HG02642 (cell line): ENCODE data around the gene RAD51B.

Experiments used
- ATAC-seq: cut with Tn5 transposase; IDR thresholded peaks from one replicate; pipeline ENCODE4 v1.9.1; 2021; ENCODE audit warnings: mild to moderate bottlenecking; ENCODE audit not compliant: unreplicated experiment, poor library complexity

Gene RAD51B

GRCh38 chr14:68539241-68539737, 719.7 kb downstream of the RAD51B start:
- ATAC-seq = no peak

GRCh38 chr14:68539789-68540188, 720.2 kb downstream of the RAD51B start:
- ATAC-seq = no peak

- ATAC-seq = no peak
Observed at GRCh38 chr14:68541178-68541896, 721.8 kb downstream of the RAD51B start.

GRCh38 chr14:68542346-68542745, 722.8 kb downstream of the RAD51B start:
- ATAC-seq = no peak

GRCh38 chr14:68543516-68543915, 723.9 kb downstream of the RAD51B start:
- no peak for ATAC-seq

DNA sequence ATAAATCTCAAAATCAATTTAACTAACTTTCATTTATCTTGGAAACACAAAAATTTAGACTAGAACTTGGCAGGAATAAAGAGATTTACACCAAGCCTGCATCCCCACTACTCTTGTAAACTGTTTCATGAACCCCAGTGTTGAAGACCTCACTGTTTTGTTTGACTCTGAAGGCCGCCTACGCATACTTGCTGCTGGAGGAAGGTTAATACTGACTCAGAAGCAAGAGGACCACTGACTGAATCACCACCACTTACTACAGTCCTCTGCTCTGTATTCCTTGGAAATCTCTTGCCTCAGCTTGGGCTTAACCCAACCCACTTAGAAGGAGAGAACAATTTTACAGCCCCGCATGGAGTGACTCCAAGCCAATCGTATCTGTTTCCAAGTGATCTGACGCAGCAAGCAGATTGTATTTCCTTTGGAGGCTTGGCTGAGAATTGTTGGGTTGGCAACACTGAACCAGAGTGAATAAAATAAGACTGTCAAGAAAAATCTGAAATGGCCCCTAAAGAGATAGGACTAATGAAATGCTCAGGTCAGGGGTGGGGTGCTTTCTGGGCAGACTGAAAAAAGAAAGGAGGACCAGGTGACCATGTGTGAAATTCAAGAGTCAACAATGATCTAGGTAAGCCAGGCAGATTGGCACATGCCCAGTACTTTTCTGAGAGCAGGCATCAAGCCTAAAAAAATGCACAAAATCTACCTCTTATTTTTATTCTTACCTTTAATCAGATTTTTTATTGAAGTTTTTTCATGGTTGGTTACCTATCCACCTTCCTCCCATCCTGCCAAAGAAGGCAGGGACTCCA, 724.7 kb downstream of the RAD51B start:
- no peak for ATAC-seq

DNA sequence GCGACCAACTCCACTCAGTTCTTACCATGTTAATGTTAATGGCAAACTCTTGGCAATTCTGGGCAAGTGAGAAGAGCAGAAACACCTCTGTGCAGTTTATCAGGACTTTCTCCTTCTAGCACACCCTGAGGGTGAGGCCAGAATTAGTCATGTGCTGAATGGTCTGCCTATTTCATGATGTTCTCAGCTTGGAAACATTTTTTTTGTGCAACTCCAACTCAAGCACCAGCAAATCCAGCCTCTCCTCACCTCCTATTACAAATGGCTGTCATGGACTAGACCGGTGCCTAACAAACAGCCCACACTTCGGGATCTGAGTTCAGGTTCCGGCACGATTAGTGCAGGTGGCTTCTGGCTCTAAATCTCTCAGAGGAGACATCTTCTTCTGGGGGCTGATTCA, 727.3 kb downstream of the RAD51B start:
- ATAC-seq = no peak

DNA sequence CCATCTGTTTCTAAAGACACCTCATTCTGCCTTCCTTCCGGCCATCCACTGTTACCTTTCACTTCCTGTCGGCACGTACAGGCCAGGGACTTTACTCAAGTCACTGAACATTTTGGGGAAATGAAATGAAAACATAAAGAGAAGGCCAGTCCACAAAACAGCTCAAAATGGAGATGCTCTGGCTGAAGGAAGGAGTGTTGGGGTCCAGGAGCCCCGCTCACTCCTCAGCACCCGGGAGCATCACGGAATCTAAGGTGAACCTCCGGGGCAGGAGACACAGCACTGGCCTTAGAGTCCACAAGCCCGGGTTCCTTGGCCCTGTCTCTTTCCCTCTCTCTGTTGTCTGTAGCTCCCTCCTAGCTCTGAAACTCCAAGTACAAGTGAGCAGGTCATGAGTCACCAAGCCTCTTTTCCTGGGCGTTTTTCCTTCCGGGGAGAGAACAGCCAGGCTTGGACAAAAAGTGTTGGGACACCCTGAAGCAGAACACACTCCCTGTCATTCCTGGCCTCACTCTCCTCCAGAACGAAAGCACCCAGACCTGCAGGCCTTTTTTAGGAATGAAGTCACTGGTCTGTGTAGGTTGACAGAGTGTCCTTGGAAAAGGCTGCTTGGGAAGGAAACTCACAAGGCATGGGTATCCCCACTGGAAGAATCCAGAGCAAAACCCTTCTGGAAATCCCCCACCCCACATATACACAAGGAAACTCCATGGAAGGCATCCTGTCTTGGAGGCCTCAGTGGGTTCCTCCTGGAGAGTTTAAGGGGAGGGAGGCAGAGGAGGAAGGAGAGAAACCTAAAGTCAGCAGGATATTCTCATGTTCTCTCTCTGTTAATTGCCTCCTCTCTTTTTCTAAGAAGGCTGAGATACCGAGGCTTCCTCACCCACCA, 728.0 kb downstream of the RAD51B start:
- no peak for ATAC-seq

DNA sequence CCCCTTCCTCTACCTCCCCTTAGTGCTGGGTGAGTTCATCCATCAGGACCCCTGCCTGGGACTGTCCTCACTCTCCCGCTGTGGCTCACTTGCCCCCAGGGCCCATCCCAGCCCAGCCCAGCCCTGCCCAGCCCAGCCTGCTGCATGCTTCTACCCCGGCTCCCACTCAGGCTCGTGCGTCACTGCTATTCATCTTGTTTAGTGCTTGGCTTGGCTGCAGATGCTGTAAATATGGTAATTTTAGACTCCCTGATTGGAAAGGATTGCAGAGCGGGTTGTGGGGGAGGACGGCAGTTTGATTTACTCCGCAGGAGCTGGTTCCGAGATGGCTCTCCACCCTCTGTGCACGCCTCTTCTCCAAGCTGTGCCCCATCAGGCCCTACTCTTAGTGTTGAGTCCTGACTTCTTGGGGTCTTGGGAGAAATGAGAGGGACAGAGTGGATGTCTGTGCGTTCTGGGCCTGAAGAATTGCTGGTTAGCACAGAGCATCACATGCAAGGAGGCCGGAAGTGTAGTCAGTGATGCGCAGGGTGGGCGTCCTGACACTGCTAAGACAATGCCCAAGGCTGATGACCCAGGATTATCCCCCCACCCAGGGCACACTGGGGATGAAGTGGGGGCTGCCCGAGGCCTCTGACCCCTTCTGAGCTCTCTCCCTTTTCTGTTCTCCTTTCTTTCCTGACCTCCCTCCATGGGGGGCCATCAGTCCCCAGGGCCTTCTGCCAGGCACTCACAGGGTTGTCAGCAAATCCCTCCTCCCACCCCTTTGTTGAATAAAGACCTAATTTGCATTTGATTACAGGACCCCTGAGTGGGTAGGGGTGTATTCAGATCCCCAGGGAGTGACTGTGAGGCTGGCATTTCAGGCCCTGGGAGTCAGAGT, 728.9 kb downstream of the RAD51B start:
- no peak for ATAC-seq

DNA sequence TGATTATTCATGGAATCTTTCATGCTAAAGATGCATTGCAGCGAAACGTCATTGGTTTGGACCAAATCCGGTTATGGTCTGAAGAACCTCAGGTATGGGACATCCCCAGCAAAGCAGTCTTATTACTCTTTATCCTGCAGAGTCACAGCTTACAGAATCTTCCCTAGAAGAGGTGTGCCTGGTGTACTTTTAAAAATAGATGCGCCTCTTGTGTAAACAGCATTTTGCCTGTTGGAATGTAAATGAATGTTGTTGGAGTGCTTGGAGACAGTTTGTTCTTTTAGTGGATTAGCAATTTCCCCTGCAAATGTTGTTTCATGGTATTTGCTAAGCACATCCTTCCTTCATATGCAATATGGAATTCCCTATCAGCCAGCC, 730.7 kb downstream of the RAD51B start:
- ATAC-seq = no peak

DNA sequence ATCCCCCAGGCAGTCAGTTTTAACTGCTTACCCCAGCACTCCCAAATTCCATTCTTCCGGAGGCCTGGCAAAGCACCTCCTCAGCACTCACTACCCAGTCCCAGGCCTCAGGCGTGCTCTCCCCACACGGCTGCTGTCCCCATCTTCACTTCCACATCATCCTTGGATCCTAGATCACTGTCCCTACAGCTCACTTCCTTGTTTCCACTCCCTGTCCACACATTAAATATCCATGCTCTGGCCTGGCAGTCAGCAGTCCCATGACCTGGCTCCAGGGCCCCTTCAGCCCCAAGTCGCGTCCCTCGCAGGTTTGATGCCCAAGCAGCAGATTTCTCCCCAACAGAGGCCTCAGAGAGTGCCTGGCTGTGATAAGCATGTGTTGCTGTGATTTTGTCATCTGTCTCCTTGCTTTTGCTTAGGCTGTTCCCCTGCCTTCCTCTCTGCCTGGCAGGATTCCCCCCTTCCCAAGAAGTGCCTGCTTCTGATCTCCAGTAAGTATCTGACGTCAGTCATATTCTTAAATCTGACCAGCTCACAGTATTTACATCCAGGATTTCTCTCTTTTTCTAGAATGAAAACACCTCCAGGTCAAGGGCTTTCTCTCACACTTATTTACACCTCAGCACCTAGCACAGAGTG, 731.6 kb downstream of the RAD51B start:
- ATAC-seq = no peak

DNA sequence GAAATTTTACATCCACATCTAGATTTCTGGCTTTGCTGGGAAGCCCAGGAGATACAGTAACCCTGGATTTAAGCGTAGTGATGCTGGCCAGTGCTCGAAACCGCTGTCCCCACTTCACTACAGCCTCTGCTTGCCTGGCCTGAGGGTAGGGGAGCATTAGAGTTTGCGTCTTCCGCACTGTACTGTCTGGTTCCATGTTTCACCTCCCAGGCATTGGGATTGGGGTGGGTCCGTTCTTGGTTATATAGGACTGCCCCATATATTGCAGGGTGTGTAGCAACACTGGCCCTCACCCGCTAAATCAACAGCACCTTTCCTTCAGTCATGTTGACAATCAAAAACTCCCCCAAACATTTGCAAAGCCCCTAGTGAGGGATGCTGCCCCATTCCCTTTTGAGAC, 732.5 kb downstream of the RAD51B start:
- no peak for ATAC-seq

DNA sequence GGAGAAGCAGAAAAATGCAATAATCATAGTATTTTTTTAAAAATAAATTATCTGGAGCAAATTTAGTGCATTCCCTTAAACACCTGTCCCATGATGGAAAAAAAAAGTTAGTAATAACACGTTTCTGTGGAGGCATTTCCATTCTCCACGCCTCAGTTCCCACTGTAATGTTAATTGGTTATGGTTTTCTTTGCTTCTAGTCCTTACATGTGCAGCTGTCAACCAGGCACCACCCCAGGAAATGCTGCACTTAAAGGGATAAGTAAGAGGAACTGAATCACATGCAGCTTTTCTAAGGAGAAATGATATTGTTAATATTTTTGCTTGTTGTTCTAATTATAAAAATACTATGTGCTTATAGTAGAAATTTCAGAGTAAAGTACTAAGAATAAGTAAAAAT, 733.0 kb downstream of the RAD51B start:
- no peak for ATAC-seq

GRCh38 chr14:68553311-68553710, 733.7 kb downstream of the RAD51B start:
- no peak for ATAC-seq

DNA sequence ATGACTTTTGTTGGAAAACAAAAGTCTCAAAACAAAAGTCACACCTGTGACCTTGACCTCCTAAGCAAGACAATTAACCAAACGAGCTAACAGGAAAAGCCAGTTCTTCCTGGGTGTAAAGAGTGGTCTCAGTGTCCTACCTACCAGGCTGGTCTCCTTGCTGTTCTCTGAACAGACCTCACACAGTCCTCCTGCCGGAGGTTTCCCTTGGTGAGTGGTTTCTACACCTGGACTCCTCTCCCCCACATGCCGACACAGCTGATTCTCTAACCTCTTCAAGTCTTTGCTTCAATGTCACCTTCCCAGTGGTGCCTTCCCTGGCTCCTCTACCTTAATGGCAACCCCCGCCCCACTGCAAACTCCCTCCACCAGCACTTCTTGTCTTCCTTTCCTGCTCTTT, 734.7 kb downstream of the RAD51B start:
- ATAC-seq = no peak

- no peak for ATAC-seq
Observed at GRCh38 chr14:68556253-68556652, 736.7 kb downstream of the RAD51B start.

DNA sequence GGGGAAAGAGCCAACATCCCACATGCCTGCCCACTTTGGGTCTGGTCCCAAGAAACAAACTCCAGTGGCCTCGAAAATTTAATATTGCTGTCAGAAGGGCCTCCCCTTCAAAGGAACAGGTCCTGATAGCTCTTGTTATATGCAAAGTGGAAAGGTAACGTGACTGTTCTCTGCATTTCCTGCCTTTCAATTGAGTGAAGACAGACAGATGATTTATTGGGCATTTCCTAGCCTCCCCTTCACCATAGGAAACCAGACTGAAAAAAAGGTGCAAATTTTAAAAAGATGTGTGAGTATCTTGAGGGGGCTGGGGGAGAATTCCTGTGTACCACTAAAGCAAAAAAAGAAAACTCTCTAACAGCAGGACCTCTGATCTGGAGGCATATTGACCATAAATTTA, 738.1 kb downstream of the RAD51B start:
- no peak for ATAC-seq

DNA sequence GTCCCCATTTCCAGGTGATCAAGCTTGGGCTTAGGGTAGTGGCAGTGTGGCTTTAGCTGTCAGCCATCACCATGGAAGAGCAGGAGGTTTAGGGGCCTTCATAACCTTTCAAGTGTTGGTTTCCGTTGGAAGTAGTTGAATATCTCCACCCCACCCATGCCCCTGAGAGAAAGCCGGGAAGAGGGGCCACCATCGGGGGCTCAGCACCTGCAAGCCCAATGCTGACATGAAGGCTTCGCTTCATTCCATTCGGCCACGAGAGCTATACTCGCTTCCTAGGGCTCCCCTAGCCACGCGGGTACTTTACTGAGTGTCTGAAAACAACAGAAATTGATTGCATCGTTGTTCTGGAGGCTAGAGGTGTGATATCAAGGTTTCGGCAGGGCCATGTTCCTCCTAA, 738.5 kb downstream of the RAD51B start:
- ATAC-seq = no peak

DNA sequence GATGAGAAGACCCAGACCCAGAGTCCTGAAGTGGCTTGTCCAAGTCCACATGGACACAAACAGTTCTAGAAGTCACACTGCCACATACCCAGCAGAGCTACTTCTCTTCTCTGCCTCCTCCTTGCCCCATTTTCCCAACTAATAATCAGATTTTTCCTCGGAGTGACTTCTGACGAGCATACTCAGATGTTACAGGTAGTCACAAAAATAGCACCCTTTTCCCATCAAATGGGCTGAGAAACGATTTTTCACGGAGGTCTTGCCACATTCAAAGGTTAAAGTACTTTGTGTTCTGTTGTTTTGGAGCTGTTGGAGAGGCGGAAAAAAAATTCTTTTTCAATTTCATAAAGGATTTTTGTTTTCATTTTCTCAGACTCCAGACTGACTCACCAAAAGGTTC, 740.4 kb downstream of the RAD51B start:
- no peak for ATAC-seq
